Peyer's patch (tissue), 4 donors: Measurements from ENCODE around the gene SLC24A4. TPM values are rescaled to one million over a fixed set of nuclear protein-coding genes. Genes with fewer than 3 reads are reported as not detected.
"Not testable (repeated sequence)": the region's sequence is repeated elsewhere in the genome, so short reads cannot be mapped to it uniquely, and the experiment has no call there.

Source experiments
- DNase-seq, 3 donors: peaks; one replicate each; pipeline ENCODE4 v3.0.0-alpha.2; 2017 to 2019
- H3K27ac ChIP-seq, 4 donors: fragments of 200-600 bp; sonication (generic); one replicate each; pipeline ENCODE4 v1.5.1; 2016 to 2019
- H3K27me3 ChIP-seq, 2 donors: fragments of 200-600 bp; sonication (generic); one replicate each; pipeline ENCODE4 v1.5.1; 2019
- H3K36me3 ChIP-seq, 3 donors: fragments of 200-600 bp; sonication (generic); one replicate each; pipeline ENCODE4 v1.5.1; 2016 to 2019
- H3K4me1 ChIP-seq, 4 donors: fragments of 200-600 bp; sonication (generic); one replicate each; pipeline ENCODE4 v1.5.1; 2016 to 2019
- H3K4me3 ChIP-seq, 4 donors: fragments of 200-600 bp; sonication (generic); 1 replicate in 3 of 4; 2 replicates in 1 of 4; pipeline ENCODE4 v1.5.1; 2016 to 2019; ENCODE audit warnings: mild to moderate bottlenecking in 1 of 4
- H3K9me3 ChIP-seq, 4 donors: fragments of 200-600 bp; sonication (generic); one replicate each; pipeline ENCODE4 v1.5.1; 2016 to 2019; ENCODE audit warnings: mild to moderate bottlenecking in 1 of 4
- CTCF ChIP-seq, 6 experiments: fragments of 450-650 bp in 4 of 6; fragments of 200-600 bp in 2 of 6; sonication (generic) in 1 of 6; IDR thresholded peaks; one replicate each; pipeline ENCODE4 v1.5.1; 2017 to 2019; ENCODE audit warnings: antibody characterized with exemption in 6 of 6, mild to moderate bottlenecking in 3 of 6, moderate library complexity in 1 of 6
- POLR2A ChIP-seq, 2 donors: fragments of 450-650 bp; IDR thresholded peaks; one replicate each; pipeline ENCODE4 v1.5.1; 2017; ENCODE audit warnings: antibody characterized with exemption in 2 of 2, mild to moderate bottlenecking in 2 of 2, moderate library complexity in 2 of 2
- total RNA-seq, 4 donors: library from RNA; depleted of rRNA; stranded (reverse); fragments of >200 nt; gene quantifications; one replicate each; pipeline ENCODE4 v1.1.0, GENCODE V29; 2016

The SLC24A4 gene
- total RNA-seq, 4 donors from 2014 or later: 0.18 to 1.7 (median 0.54) TPM; not detected in 1

GRCh38 chr14:92528486-92529100, 205.6 kb downstream of the SLC24A4 start:
- no peak overlapping the region for H3K27ac ChIP-seq
- H3K4me3 ChIP-seq: no peak overlapping the region
- H3K27me3 ChIP-seq: no peaks in the 10 kb centered on the region
- H3K36me3 ChIP-seq: no peaks in the 10 kb centered on the region
- H3K4me1 ChIP-seq: peaks cover 0 to 41% (median 0%) of the 10 kb centered on the region in 4 donors
- peak in 1 of 3 donors; percentile 38 for DNase-seq
- H3K9me3 ChIP-seq: no peaks in the 10 kb centered on the region
- no peak for TF ChIP-seq CTCF (IDR thresholded peaks at IDR 0.05)

- Histone ChIP-seq H3K4me1 (peaks cover 0 to 36% (median 0%) of the 10 kb centered on the region in 4 donors), H3K9me3 (no peaks in the 10 kb centered on the region), H3K27me3 (no peaks in the 10 kb centered on the region), H3K36me3 (no peaks in the 10 kb centered on the region), H3K27ac (peak overlapping the region in 1 of 4 donors; percentile 54), H3K4me3 (no peak overlapping the region)
- TF ChIP-seq CTCF (IDR thresholded peaks at IDR 0.05) (no peak), POLR2A (IDR thresholded peaks at IDR 0.05) (no peak)
- DNase-seq: no peak
These were observed 206.9 kb downstream of the SLC24A4 start for GRCh38 chr14:92529903-92530302.

GRCh38 chr14:92531106-92531873, 208.3 kb downstream of the SLC24A4 start:
- Histone ChIP-seq H3K27me3 (no peaks in the 10 kb centered on the region), H3K4me3 (no peak overlapping the region), H3K36me3 (no peaks in the 10 kb centered on the region), H3K4me1 (peaks cover 0 to 35% (median 0%) of the 10 kb centered on the region in 4 donors), H3K27ac (peak overlapping the region in 3 of 4 donors; percentile 25 to 54 (median 25)), H3K9me3 (no peaks in the 10 kb centered on the region)
- peak in 2 of 3 donors; percentile 55 to 71 for DNase-seq
- TF ChIP-seq POLR2A (IDR thresholded peaks at IDR 0.05): no peak

- Histone ChIP-seq H3K4me1 (peaks cover 0 to 35% (median 0%) of the 10 kb centered on the region in 4 donors), H3K27me3 (no peaks in the 10 kb centered on the region), H3K4me3 (no peak overlapping the region), H3K27ac (peak overlapping the region in 2 of 4 donors; percentile 8 to 25), H3K9me3 (no peaks in the 10 kb centered on the region), H3K36me3 (no peaks in the 10 kb centered on the region)
- no peak for TF ChIP-seq POLR2A (IDR thresholded peaks at IDR 0.05)
- TF ChIP-seq CTCF (IDR thresholded peaks at IDR 0.05): no peak
- peak in 1 of 3 donors; percentile 50 for DNase-seq
These were observed 209.7 kb downstream of the SLC24A4 start for GRCh38 chr14:92532490-92533163.

GRCh38 chr14:92534932-92535643, 212.1 kb downstream of the SLC24A4 start:
- Histone ChIP-seq H3K27ac (peak overlapping the region in 3 of 4 donors; percentile 16 to 49 (median 20)), H3K4me3 (no peak overlapping the region), H3K27me3 (no peaks in the 10 kb centered on the region), H3K9me3 (no peaks in the 10 kb centered on the region), H3K36me3 (no peaks in the 10 kb centered on the region), H3K4me1 (peaks cover 12 to 46% (median 13%) of the 10 kb centered on the region in 4 donors)
- TF ChIP-seq POLR2A (IDR thresholded peaks at IDR 0.05): no peak
- no peak for TF ChIP-seq CTCF (IDR thresholded peaks at IDR 0.05)
- peak in 2 of 3 donors; percentile 39 to 61 for DNase-seq

- H3K4me1 ChIP-seq: peaks cover 12 to 55% (median 15%) of the 10 kb centered on the region in 4 donors
These were observed 213.3 kb downstream of the SLC24A4 start for GRCh38 chr14:92536231-92536630.

More at GRCh38 chr14:92536231-92536630, 213.3 kb downstream of the SLC24A4 start:
- H3K27ac ChIP-seq: peak overlapping the region in 1 of 4 donors; percentile 13
- not testable (repeated sequence) for H3K4me3 ChIP-seq, H3K9me3 ChIP-seq, DNase-seq, H3K36me3 ChIP-seq, H3K27me3 ChIP-seq
